H1 (cell line): ENCODE data around the gene C1orf210. TPM values are rescaled to one million over a fixed set of nuclear protein-coding genes. Genes with fewer than 3 reads are reported as not detected.

Experiments
- CTCF ChIA-PET: fragments of 300-600 bp; sonication (Branson Sonifier 250); formaldehyde crosslinking; loops from one replicate; lab custom pipeline; 2021; ENCODE audit not compliant: partially characterized antibody; lab: Charles Lee
- POLR2A ChIA-PET: fragments of 300-600 bp; sonication (Branson Sonifier 250); formaldehyde crosslinking; loops from one replicate; lab custom pipeline; 2021; ENCODE audit warnings: inconsistent platforms; ENCODE audit not compliant: partially characterized antibody; lab: Charles Lee
- DNase-seq, 2 experiments: peaks; one replicate each; pipeline versions ENCODE4 v3.0.0 to v3.0.0-alpha.2; 2010 to 2022; ENCODE audit warnings: low spot score in 2 of 2, low read depth in 1 of 2, mixed read lengths in 1 of 2
- FAIRE-seq: peaks from 2 replicates; lab custom pipeline; 2011; peaks lifted over from hg19 to GRCh38; lab: Jason Lieb, UNC
- H2AFZ ChIP-seq: 2 replicates; pipeline ENCODE4 v1.8.1; 2012; ENCODE audit warnings: low read length, inconsistent platforms
- H2AK5ac ChIP-seq: 2 replicates; pipeline ENCODE4 v1.6.1; 2013; ENCODE audit warnings: low read depth, low read length
- H2BK120ac ChIP-seq: replicated peaks from 2 replicates; pipeline ENCODE3; 2013; ENCODE audit warnings: low read depth, low read length, inconsistent platforms
- H2BK12ac ChIP-seq: 2 replicates; pipeline ENCODE4 v1.6.1; 2013; ENCODE audit warnings: low read depth, low read length
- H2BK15ac ChIP-seq: 2 replicates; pipeline ENCODE4 v1.6.1; 2013; ENCODE audit warnings: low read length
- H2BK20ac ChIP-seq: 2 replicates; pipeline ENCODE4 v1.6.1; 2013; ENCODE audit warnings: low read length
- H2BK5ac ChIP-seq: 2 replicates; pipeline ENCODE4 v1.6.1; 2013; ENCODE audit warnings: low read depth, low read length
- H3K14ac ChIP-seq: 2 replicates; pipeline ENCODE4 v1.6.1; 2013; ENCODE audit warnings: inconsistent platforms; ENCODE audit not compliant: insufficient read length
- H3K18ac ChIP-seq: 2 replicates; pipeline ENCODE4 v1.6.1; 2013; ENCODE audit warnings: low read length; ENCODE audit errors: extremely low read depth
- H3K23ac ChIP-seq: 2 replicates; pipeline ENCODE4 v1.6.1; 2013; ENCODE audit warnings: inconsistent platforms; ENCODE audit not compliant: insufficient read length
- H3K23me2 ChIP-seq: 2 replicates; pipeline ENCODE4 v1.6.1; 2013; ENCODE audit warnings: low read depth, low read length
- H3K27ac ChIP-seq: 2 replicates; pipeline ENCODE4 v1.6.1; 2011; ENCODE audit warnings: low read depth, low read length, inconsistent platforms
- H3K27me3 ChIP-seq, 4 experiments: replicated peaks in 1 of 4; 1 replicate in 1 of 4; 2 replicates in 3 of 4; pipeline versions ENCODE4 v1.6.1 to v1.8.1; 2011 to 2013; ENCODE audit warnings: low read length in 3 of 4, mild to moderate bottlenecking in 3 of 4, inconsistent platforms in 2 of 4, mixed read lengths in 2 of 4, moderate library complexity in 1 of 4; ENCODE audit not compliant: control insufficient read depth in 3 of 4, insufficient read depth in 3 of 4; ENCODE audit errors: extremely low read depth in 1 of 4
- H3K36me3 ChIP-seq, 4 experiments: 2 replicates each; pipeline versions ENCODE4 v1.6.1 to v1.8.1; 2011 to 2013; ENCODE audit warnings: mild to moderate bottlenecking in 4 of 4, low read length in 3 of 4, moderate library complexity in 2 of 4, control low read depth in 1 of 4, inconsistent platforms in 1 of 4; ENCODE audit not compliant: insufficient read depth in 4 of 4, control insufficient read depth in 2 of 4
- H3K4ac ChIP-seq: replicated peaks from 2 replicates; pipeline ENCODE3; 2013; ENCODE audit warnings: low read length, low read depth, mixed read lengths, inconsistent platforms; ENCODE audit not compliant: insufficient read length
- H3K4me1 ChIP-seq, 4 experiments: replicated peaks in 1 of 4; 1 replicate in 1 of 4; 2 replicates in 3 of 4; pipeline versions ENCODE4 v1.6.1 to v1.8.1; 2011 to 2013; ENCODE audit warnings: low read length in 3 of 4, inconsistent platforms in 2 of 4, mixed read lengths in 1 of 4; ENCODE audit not compliant: insufficient read depth in 4 of 4, control insufficient read depth in 3 of 4
- H3K4me2 ChIP-seq, 2 experiments: 2 replicates each; pipeline versions ENCODE4 v1.6.1 to v1.8.1; 2011 to 2013; ENCODE audit warnings: low read depth in 2 of 2, low read length in 2 of 2, control low read depth in 1 of 2, inconsistent platforms in 1 of 2, mild to moderate bottlenecking in 1 of 2; ENCODE audit not compliant: insufficient read depth in 1 of 2
- H3K4me3 ChIP-seq, 4 experiments: fragments of 200-600, 300-600 bp in 1 of 4; sonication (generic), shearing (Covaris generic), sonication (Bioruptor Twin) in 1 of 4; 2 replicates each; pipeline versions ENCODE4 v1.5.1 to v1.8.1; 2011 to 2016; ENCODE audit warnings: low read length in 4 of 4, low read depth in 3 of 4, control low read depth in 2 of 4, inconsistent platforms in 2 of 4, mild to moderate bottlenecking in 2 of 4, mixed read lengths in 1 of 4, moderate library complexity in 1 of 4; ENCODE audit not compliant: insufficient read depth in 2 of 4; ENCODE audit errors: extremely low read depth in 1 of 4
- H3K56ac ChIP-seq: replicated peaks from 2 replicates; pipeline ENCODE3; 2013; ENCODE audit warnings: low read depth, mild to moderate bottlenecking, mixed read lengths, low read length, inconsistent platforms; ENCODE audit not compliant: insufficient read length
- H3K79me1 ChIP-seq: 2 replicates; pipeline ENCODE4 v1.6.1; 2013; ENCODE audit warnings: low read depth, low read length, control low read depth
- H3K79me2 ChIP-seq, 2 experiments: 2 replicates each; pipeline versions ENCODE4 v1.6.1 to v1.8.1; 2012 to 2013; ENCODE audit warnings: low read length in 2 of 2, mild to moderate bottlenecking in 2 of 2, inconsistent platforms in 1 of 2; ENCODE audit not compliant: insufficient read depth in 2 of 2, control insufficient read depth in 1 of 2
- H3K9ac ChIP-seq, 4 experiments: replicated peaks in 1 of 4; 1 replicate in 1 of 4; 2 replicates in 3 of 4; pipeline versions ENCODE4 v1.6.1 to v1.8.1; 2011 to 2013; ENCODE audit warnings: low read depth in 3 of 4, low read length in 3 of 4, control low read depth in 2 of 4, mild to moderate bottlenecking in 2 of 4, moderate library complexity in 2 of 4, inconsistent platforms in 1 of 4; ENCODE audit errors: extremely low read depth in 1 of 4
- H3K9me3 ChIP-seq, 2 experiments: 2 replicates each; pipeline versions ENCODE4 v1.6.1 to v1.8.1; 2012 to 2013; ENCODE audit warnings: mild to moderate bottlenecking in 2 of 2, moderate library complexity in 2 of 2, control low read depth in 1 of 2, inconsistent platforms in 1 of 2, low read depth in 1 of 2, low read length in 1 of 2, mixed read lengths in 1 of 2; ENCODE audit not compliant: insufficient read depth in 2 of 2
- H4K20me1 ChIP-seq, 2 experiments: replicated peaks in 1 of 2; 2 replicates each; pipeline versions ENCODE3 to v1.8.1; 2011 to 2013; ENCODE audit warnings: inconsistent platforms in 2 of 2, low read length in 2 of 2, mild to moderate bottlenecking in 1 of 2; ENCODE audit not compliant: insufficient read depth in 2 of 2, control insufficient read depth in 1 of 2
- H4K5ac ChIP-seq: 2 replicates; pipeline ENCODE4 v1.6.1; 2013; ENCODE audit warnings: low read length, low read depth, mixed read lengths, inconsistent platforms; ENCODE audit not compliant: insufficient read length
- H4K8ac ChIP-seq: 2 replicates; pipeline ENCODE4 v1.8.0; 2013; ENCODE audit warnings: mild to moderate bottlenecking, moderate library complexity, low read length, inconsistent platforms; ENCODE audit not compliant: insufficient read depth; ENCODE audit errors: extremely low read depth
- H4K91ac ChIP-seq: replicated peaks from 2 replicates; pipeline ENCODE3; 2013; ENCODE audit warnings: low read length, mixed read lengths, inconsistent platforms; ENCODE audit not compliant: insufficient read length
- FOSL1 ChIP-seq: IDR thresholded peaks from 2 replicates; pipeline ENCODE4 v1.6.1; 2011; ENCODE audit warnings: mild to moderate bottlenecking, low read depth, low read length, moderate library complexity; ENCODE audit not compliant: insufficient read depth
- KDM1A ChIP-seq: fragments of 200-600, 300-600 bp; sonication (generic); IDR thresholded peaks from 2 replicates; pipeline ENCODE4 v1.7.1; 2016; ENCODE audit warnings: mild to moderate bottlenecking, low read length, borderline replicate concordance
- KDM5A ChIP-seq: fragments of 200-600 bp; IDR thresholded peaks from 2 replicates; pipeline ENCODE4 v1.7.1; 2012; ENCODE audit warnings: mild to moderate bottlenecking, low read length, inconsistent platforms, mixed read lengths
- RNF2 ChIP-seq: fragments of 200-900, 300-1000 bp; sonication (generic); IDR thresholded peaks from 2 replicates; pipeline ENCODE4 v1.7.1; 2016; ENCODE audit warnings: borderline replicate concordance, low read depth, mild to moderate bottlenecking, antibody characterized with exemption, low read length; ENCODE audit not compliant: poor library complexity, severe bottlenecking; ENCODE audit errors: missing control alignments
- RXRA ChIP-seq: IDR thresholded peaks from 2 replicates; pipeline ENCODE4 v1.6.1; 2011; ENCODE audit warnings: low read depth, mild to moderate bottlenecking, low read length, moderate library complexity; ENCODE audit not compliant: insufficient read depth
- SP2 ChIP-seq: IDR thresholded peaks from 2 replicates; pipeline ENCODE4 v1.6.1; 2012; ENCODE audit warnings: mild to moderate bottlenecking, low read length, inconsistent platforms
- TAF7 ChIP-seq: optimal IDR thresholded peaks from 2 replicates; pipeline ENCODE3; 2011; ENCODE audit warnings: low read depth, mild to moderate bottlenecking, inconsistent platforms, low read length, moderate library complexity, borderline replicate concordance
- TBP ChIP-seq: IDR thresholded peaks from 2 replicates; pipeline ENCODE4 v1.6.1; 2011; ENCODE audit warnings: low read depth, low read length, improper control_type of control experiment
- WGBS, 2 experiments: shearing (Covaris generic) in 1 of 2; methylation state at CpG; one replicate each; pipeline versions ENCODE4 v1.1.6 to v1.1.7; 2013 to 2015; ENCODE audit warnings: low lambda C conversion rate in 2 of 2, mixed read lengths in 2 of 2, inconsistent platforms in 1 of 2, low coverage in 1 of 2, missing lambda C conversion rate in 1 of 2; ENCODE audit not compliant: insufficient replicate concordance in 2 of 2, insufficient coverage in 1 of 2, insufficient read length in 1 of 2; ENCODE audit errors: extremely low coverage in 1 of 2, missing lambda C conversion rate in 1 of 2; 5-methylcytosine and 5-hydroxymethylcytosine counted together
- long read RNA-seq, 2 experiments: library from RNA in 1 of 2; library from capped mRNA in 1 of 2; stranded (forward); transcript quantifications; one replicate each; pipeline ENCODE4 v2.0.0, GENCODE V29; 2021; ENCODE audit warnings: inconsistent platforms in 1 of 2
- polyA minus RNA-seq, 3 experiments: library from RNA; depleted of rRNA, polyadenylated mRNA; stranded (reverse); fragments of >200 nt; gene quantifications; 1 replicate in 2 of 3; 2 replicates in 1 of 3; pipeline ENCODE4 v1.2.3, GENCODE V29; 2011
- polyA plus RNA-seq, 7 experiments: library from polyadenylated mRNA; depleted of rRNA in 3 of 7; stranded (reverse) in 5 of 7; unstranded in 2 of 7; fragments of >200 nt in 5 of 7; fragments of 200-250 nt in 2 of 7; gene quantifications; 1 replicate in 5 of 7; 2 replicates in 1 of 7; 4 replicates in 1 of 7; pipeline versions ENCODE4 v1.2.1 to v1.2.3, GENCODE V29; 2011 to 2013; ENCODE audit warnings: missing spikeins in 2 of 7, mixed read lengths in 2 of 7
- total RNA-seq: library from RNA; stranded (reverse); fragmentation: NEBNext Ultra II Directional; extraction: Animal tissue kit (Norgen Biotek cat#: 25700); gene quantifications from 2 replicates; pipeline ENCODE4 v1.2.1, GENCODE V29; 2021

The C1orf210 gene
- total RNA-seq, result 10.6 and 12.0 TPM in 2 replicates
- 27.9 and 29.9 TPM in 2 replicates for polyA plus RNA-seq (2011; rRNA removed)
- 25.0 TPM for polyA plus RNA-seq (2011; cell fraction: cytosol; rRNA removed)
- 10.0 TPM for polyA plus RNA-seq (2011; cell fraction: nucleus; rRNA removed)
- 10.1 to 12.6 TPM (median 10.7 TPM) in 4 replicates for polyA plus RNA-seq (2012, experiment 1 of 2)
- 13.0 TPM for polyA plus RNA-seq (2012, experiment 2 of 2)
- polyA plus RNA-seq (2013, experiment 1 of 2), result 13.8 TPM
- 16.0 TPM for polyA plus RNA-seq (2013, experiment 2 of 2)
- 14.1 and 15.4 TPM in 2 replicates for polyA minus RNA-seq (2011; rRNA and poly(A)+ RNA removed)
- polyA minus RNA-seq (2011; cell fraction: cytosol; rRNA and poly(A)+ RNA removed), result 5.4 TPM
- 5.0 TPM for polyA minus RNA-seq (2011; cell fraction: nucleus; rRNA and poly(A)+ RNA removed)
- long read RNA-seq, experiment 1, partial matches to known transcripts, result 0 of 7 reads
- long read RNA-seq, experiment 1, other reads (novel, unspliced or antisense), result 3 of 7 reads
- long read RNA-seq, experiment 2, transcript C1orf210-202 (3 exons, 1,478 nt), result major isoform, 13 of 13 reads
- long read RNA-seq, experiment 2, partial matches to known transcripts, result 0 of 13 reads
- long read RNA-seq, experiment 2, other reads (novel, unspliced or antisense), result 0 of 13 reads

DNA sequence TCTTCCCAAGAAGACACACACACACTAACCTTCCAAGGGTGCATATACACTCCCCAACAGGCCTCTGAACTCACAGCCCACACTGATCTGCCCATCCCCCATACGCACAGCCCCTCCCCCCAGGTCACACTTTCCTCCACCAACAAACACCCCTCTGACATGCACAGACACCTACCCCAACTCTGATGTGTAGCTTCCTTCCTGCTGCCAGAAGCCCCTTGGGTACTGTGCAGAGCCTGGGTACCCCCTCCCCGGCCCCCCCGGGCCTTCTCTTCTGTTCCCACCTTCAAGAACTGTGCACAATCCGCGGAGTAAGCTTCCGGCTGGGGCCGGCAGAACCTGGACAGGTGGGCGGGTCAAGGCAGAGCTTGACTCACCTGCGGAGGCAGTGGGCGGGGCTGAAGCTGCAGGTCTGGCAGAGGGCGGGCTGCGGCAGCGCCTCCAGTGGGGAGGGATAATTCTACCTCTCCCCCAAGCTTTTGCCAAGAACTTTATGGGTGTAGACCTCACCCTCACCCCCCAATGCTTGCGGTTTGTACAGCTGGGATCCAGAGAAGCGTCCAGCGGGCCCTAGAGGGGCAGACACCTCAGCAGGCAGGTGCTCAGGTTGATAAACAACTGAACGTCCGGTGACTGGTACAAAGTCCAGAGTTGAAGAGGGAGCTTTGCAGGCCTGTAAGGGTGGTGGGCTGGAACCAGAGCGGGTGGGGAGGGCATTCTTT is at the start of gene C1orf210:
Gene C1orf210, minus strand, starts transcription at position 313 of the 722 bp plus-strand sequence. CDS start 2,311 bp downstream, outside the sequence.
- peak within 1 kb of the TSS; percentile 41 to 64 (median 60) for H3K4me3 ChIP-seq
- H3K9ac ChIP-seq, result peak within 1 kb of the TSS in 3 of 4 experiments; percentile 15 to 76 (median 38); a peak in 4 of 7 replicates
- POLR2A ChIA-PET, result interaction anchor here (0.6 to 4.4 kb wide), 9 partner anchors 9 to 108 kb away, joined by 3 to 31 read pairs (median 5); partner anchors contain the start of genes CDC20 and TMEM125
- TF ChIP-seq TAF7 (no peak), RNF2 (no peak), KDM1A (peak; percentile 13; the same call in 1 of the 2 replicates), FOSL1 (no peak), KDM5A (no peak), TBP (no peak), RXRA (no peak), SP2 (no peak)

More for the DNA sequence above, at the start of gene C1orf210:
- Histone ChIP-seq H2BK15ac (peak within 1 kb of the TSS; percentile 99), H3K9me3 (no peaks in the 10 kb centered on the region), H2AK5ac (peak within 1 kb of the TSS; percentile 96), H2BK120ac (no peak within 1 kb of the TSS), H2AFZ (peak within 1 kb of the TSS; percentile 83), H3K36me3 (no peaks in the 10 kb centered on the region), H2BK20ac (peak within 1 kb of the TSS; percentile 21; the same call in 1 of the 2 replicates), H3K14ac (no peak within 1 kb of the TSS), H4K5ac (peak within 1 kb of the TSS; percentile 45), H2BK12ac (peak within 1 kb of the TSS; percentile 97), H2BK5ac (peak within 1 kb of the TSS; percentile 90), H3K79me2 (no peaks in the 10 kb centered on the region), H3K79me1 (no peaks in the 10 kb centered on the region; the same call in none of the 2 replicates), H3K23ac (no peak within 1 kb of the TSS), H3K4ac (peak within 1 kb of the TSS; percentile 46), H3K56ac (no peak within 1 kb of the TSS), H3K27me3 (no peaks in the 10 kb centered on the region; a peak in 1 of 7 replicates), H4K91ac (peak within 1 kb of the TSS; percentile 76), H3K27ac (peak within 1 kb of the TSS; percentile 7; the same call in 1 of the 2 replicates), H3K18ac (peak within 1 kb of the TSS; percentile 51), H3K4me1 (peaks cover 0 to 15% (median 12%) of the 10 kb centered on the region in 4 experiments; a peak in 6 of 7 replicates), H4K20me1 (no peaks in the 10 kb centered on the region), H4K8ac (peak within 1 kb of the TSS; percentile 89), H3K23me2 (peaks cover 3% of the 10 kb centered on the region; the same call in 1 of the 2 replicates), H3K4me2 (peak within 1 kb of the TSS; percentile 72 to 99)
- WGBS, 2 experiments, result 15% methylated on average over 17 of the region's 19 CpGs; no CpG with 5 or more reads in 1 of the 2 experiments
- DNase-seq (peak; percentile 71 to 93), FAIRE-seq (peak; percentile 78)
- CTCF ChIA-PET, result interaction anchor here (0.6 to 3.8 kb wide), 32 partner anchors 8 to 454 kb away, joined by 3 to 26 read pairs (median 4); partner anchors contain the start of genes MED8, SZT2, TIE1 and TMEM125
